Retinal pigment epithelial cell (primary cell): ENCODE data around the gene CUX1.

ENCODE experiments used
- DNase-seq: peaks from one replicate; pipeline ENCODE4 v3.0.0-alpha.2; 2010; ENCODE audit warnings: low read depth
- H3K4me3 ChIP-seq: 2 replicates; pipeline ENCODE4 v1.5.1; 2011; ENCODE audit warnings: mild to moderate bottlenecking, low read length, control low read depth, moderate library complexity
- TF ChIP-seq, protein P1 (sequence below): conservative IDR thresholded peaks from 2 replicates; pipeline ENCODE4 v1.5.1; 2011; ENCODE audit warnings: low read depth, low read length, control low read depth, inconsistent platforms

Gene CUX1

DNA sequence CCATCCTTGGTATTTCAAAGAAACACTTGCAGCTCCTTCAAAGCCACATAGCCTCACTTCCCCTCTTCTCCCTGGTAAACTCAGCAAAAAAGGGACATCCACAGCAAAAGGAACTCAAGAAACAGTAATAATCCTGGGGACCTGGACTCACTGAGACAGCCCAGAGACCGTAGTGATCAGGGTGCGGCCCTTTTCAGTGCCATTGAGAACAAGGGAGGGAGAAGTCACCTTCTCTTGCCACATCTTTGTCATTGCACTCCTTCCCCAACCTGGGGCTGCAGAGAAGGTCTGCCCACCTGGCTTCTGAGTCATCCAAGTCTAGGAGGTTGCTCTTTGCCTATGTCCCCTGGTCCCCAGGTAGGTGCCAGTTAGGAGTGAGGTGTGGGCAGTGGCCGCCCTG, 375.4 kb downstream of the CUX1 start:
- TF ChIP-seq, protein P1, sequence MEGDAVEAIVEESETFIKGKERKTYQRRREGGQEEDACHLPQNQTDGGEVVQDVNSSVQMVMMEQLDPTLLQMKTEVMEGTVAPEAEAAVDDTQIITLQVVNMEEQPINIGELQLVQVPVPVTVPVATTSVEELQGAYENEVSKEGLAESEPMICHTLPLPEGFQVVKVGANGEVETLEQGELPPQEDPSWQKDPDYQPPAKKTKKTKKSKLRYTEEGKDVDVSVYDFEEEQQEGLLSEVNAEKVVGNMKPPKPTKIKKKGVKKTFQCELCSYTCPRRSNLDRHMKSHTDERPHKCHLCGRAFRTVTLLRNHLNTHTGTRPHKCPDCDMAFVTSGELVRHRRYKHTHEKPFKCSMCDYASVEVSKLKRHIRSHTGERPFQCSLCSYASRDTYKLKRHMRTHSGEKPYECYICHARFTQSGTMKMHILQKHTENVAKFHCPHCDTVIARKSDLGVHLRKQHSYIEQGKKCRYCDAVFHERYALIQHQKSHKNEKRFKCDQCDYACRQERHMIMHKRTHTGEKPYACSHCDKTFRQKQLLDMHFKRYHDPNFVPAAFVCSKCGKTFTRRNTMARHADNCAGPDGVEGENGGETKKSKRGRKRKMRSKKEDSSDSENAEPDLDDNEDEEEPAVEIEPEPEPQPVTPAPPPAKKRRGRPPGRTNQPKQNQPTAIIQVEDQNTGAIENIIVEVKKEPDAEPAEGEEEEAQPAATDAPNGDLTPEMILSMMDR: no peak
- DNase-seq: no peak
- H3K4me3 ChIP-seq: no peak overlapping the region

GRCh38 chr7:102193806-102194205, 376.4 kb downstream of the CUX1 start:
- no peak for DNase-seq

DNA sequence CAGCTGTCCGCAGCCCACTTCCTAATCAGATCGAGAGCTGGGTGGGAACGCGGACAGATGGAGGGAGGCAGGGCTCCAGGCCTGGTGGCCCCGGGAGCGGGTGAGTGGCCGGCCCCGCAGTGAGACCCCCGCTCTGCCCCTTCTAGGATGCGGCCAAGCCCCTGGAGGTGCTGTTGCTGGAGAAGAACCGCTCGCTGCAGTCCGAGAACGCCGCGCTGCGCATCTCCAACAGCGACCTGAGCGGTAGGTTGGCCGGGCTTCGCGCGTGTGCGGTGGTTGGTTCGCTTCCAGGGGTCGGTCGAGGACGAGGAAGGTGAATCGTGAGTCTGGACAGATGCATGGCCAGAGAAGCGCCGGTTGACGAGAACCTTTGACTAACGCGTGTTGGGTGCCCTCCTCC, 377.9 kb downstream of the CUX1 start:
- H3K4me3 ChIP-seq: no peak overlapping the region
- TF ChIP-seq, protein P1: no peak
- no peak for DNase-seq

More at GRCh38 chr7:102193806-102194205, 376.4 kb downstream of the CUX1 start:
- TF ChIP-seq, protein P1: no peak
- H3K4me3 ChIP-seq: no peak overlapping the region

GRCh38 chr7:102196028-102196427, 378.6 kb downstream of the CUX1 start:
- no peak overlapping the region for H3K4me3 ChIP-seq
- no peak for DNase-seq
- TF ChIP-seq, protein P1: no peak

DNA sequence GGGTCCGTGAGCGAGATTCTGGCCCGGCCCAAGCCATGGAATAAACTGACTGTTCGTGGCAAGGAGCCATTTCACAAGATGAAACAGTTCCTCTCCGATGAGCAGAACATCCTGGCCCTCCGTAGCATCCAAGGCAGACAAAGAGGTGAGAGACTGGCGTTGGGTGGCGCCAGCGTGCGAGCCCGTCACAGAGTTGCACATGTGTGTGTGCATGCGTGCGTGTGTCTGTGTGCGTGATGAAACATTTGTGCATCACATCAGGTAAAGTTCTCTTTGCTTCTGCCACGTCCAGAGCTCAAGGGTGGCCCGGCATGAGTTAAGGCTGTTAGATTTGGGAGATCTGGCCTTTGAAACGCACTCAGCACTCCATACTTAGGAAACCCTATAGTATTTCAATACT, 379.7 kb downstream of the CUX1 start:
- TF ChIP-seq, protein P1: no peak
- H3K4me3 ChIP-seq: no peak overlapping the region
- DNase-seq: no peak

DNA sequence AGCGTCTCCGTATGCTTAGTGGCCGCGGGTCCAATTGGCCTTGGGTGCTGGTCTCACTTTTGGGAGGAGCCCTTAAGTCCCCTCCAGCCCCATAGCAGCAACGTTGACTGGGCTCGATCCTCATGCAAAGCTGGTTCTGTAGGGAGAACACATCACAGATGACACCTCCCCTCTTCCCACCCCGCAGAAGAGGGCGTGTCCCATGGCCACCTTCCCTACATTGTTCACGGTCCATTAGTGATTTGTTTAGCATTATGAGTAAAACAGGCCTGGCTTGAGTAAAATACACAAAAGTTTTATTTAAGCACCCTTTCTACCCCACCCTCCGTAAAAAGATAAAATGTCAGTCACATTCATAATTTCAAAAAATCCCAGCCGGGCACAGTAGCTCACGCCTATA, 380.2 kb downstream of the CUX1 start:
- TF ChIP-seq, protein P1: no peak
- no peak for DNase-seq
- H3K4me3 ChIP-seq: no peak overlapping the region

DNA sequence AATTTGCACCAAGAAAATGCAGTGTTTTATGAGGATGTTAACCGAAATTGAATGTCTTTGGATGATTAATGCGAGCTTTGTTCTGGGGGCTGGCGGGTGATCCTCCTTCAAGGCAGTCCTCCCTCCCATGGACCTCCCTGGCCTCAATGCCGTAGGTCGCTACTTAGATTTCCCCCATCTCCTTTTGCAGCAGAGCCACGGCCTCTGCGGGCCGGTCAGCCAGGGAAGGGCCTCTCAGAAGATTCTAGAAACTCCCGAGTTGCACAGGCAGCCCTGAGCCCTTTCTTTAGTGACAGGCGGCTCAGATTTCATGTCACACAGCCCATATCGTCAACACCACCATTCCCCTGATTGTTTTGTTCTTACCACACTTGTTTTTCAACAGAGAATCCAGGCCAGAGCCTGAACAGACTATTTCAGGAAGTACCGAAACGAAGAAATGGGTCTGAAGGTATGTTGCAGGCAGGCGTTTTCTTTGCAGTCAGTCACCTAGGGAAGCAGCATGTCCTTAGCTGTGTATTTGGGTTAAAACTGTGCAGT, 381.1 kb downstream of the CUX1 start:
- DNase-seq: no peak
- no peak overlapping the region for H3K4me3 ChIP-seq
- TF ChIP-seq, protein P1: no peak
